K562 (cell line): Measurements from ENCODE around the gene KCNN4. TPM values are rescaled to one million over a fixed set of nuclear protein-coding genes. Genes with fewer than 3 reads are reported as not detected.
A peak's percentile ranks its signal among the peaks of the same experiment; 100 is the strongest.

Source experiments
- ATF1 ChIP-seq, 2 experiments: fragments of 450-650 bp in 1 of 2; IDR thresholded peaks; 2 replicates each; pipeline ENCODE4 v1.6.1; 2016; ENCODE audit warnings: missing compliant biosample characterization in 1 of 2, missing genetic modification characterization in 1 of 2
- CHCHD3 ChIP-seq: fragments of 250-450 bp; sonication (Bioruptor Pico); IDR thresholded peaks from 2 replicates; pipeline ENCODE4 v2.1.2; 2022; ENCODE audit warnings: mild to moderate bottlenecking
- E2F8 ChIP-seq: fragments of 450-650 bp; IDR thresholded peaks from 2 replicates; pipeline ENCODE4 v1.7.1; 2018; ENCODE audit warnings: mild to moderate bottlenecking, low read depth; ENCODE audit not compliant: partially characterized antibody
- EGR1 ChIP-seq: fragments of 450-650 bp; conservative IDR thresholded peaks from 2 replicates; pipeline ENCODE4 v1.6.1; 2017; ENCODE audit warnings: mild to moderate bottlenecking
- ETV1 ChIP-seq: fragments of 450-650 bp; conservative IDR thresholded peaks from 2 replicates; pipeline ENCODE4 v1.6.1; 2016; ENCODE audit warnings: missing genetic modification characterization, control low read depth, low read depth, missing compliant biosample characterization
- HDGF ChIP-seq: fragments of 450-650 bp; IDR thresholded peaks from 2 replicates; pipeline ENCODE4 v1.6.1; 2016
- HNRNPLL ChIP-seq: fragments of 200-400 bp; formaldehyde crosslinking; IDR thresholded peaks from 2 replicates; pipeline ENCODE4 v1.6.1; 2017; ENCODE audit warnings: low read length, low read depth, mild to moderate bottlenecking; ENCODE audit not compliant: poor library complexity, severe bottlenecking
- POLR2G ChIP-seq: fragments of 200-400 bp; formaldehyde crosslinking; IDR thresholded peaks from 2 replicates; pipeline ENCODE4 v1.6.1; 2017; ENCODE audit warnings: low read depth, mild to moderate bottlenecking, antibody characterized with exemption, low read length, moderate library complexity
- SOX6 ChIP-seq: fragments of 450-650 bp; IDR thresholded peaks from 2 replicates; pipeline ENCODE4 v1.6.1; 2014; ENCODE audit warnings: mild to moderate bottlenecking
- ZZZ3 ChIP-seq: fragments of 450-650 bp; IDR thresholded peaks from 2 replicates; pipeline ENCODE4 v1.6.1; 2016; ENCODE audit warnings: antibody characterized with exemption, mild to moderate bottlenecking, moderate library complexity
- polyA plus RNA-seq, 8 experiments: library from polyadenylated mRNA; depleted of rRNA in 4 of 8; stranded (reverse) in 5 of 8; unstranded in 3 of 8; fragments of >200 nt; fragmentation: Nextera tagmentation in 2 of 8; fragmentation: Illumina TruSeq in 1 of 8; extraction: Ambion mirVana in 2 of 8; extraction: Trizol in 1 of 8; gene quantifications; 2 replicates each; pipeline versions ENCODE4 v1.2.1 to v1.2.3, GENCODE V29; 2011 to 2014; ENCODE audit warnings: inconsistent platforms in 1 of 8, missing spikeins in 1 of 8
- total RNA-seq, 7 experiments: library from RNA; depleted of rRNA in 6 of 7; stranded (reverse); fragments of >200 nt in 6 of 7; fragmentation: Illumina TruSeq in 2 of 7; extraction: Trizol in 2 of 7; gene quantifications; 2 replicates each; pipeline versions ENCODE4 v1.2.1 to v1.2.3, GENCODE V29; 2011 to 2021; ENCODE audit warnings: low replicate concordance in 1 of 7
- TF ChIP-seq, protein P1 (sequence below): fragments of 450-650 bp; IDR thresholded peaks from 2 replicates; pipeline ENCODE4 v1.6.1; 2016; ENCODE audit warnings: mild to moderate bottlenecking
- TF ChIP-seq, protein P2 (sequence below): sonication (generic); formaldehyde crosslinking; IDR thresholded peaks from 2 replicates; pipeline ENCODE4 v1.8.1; 2023; ENCODE audit warnings: mild to moderate bottlenecking, missing genetic modification reagents

Gene KCNN4
- total and polyA plus RNA-seq, 9 of the 15 experiments (the other 6 are each of a cell fraction or from before 2014, with no cell fraction given), result 0.53 to 37.7 (median 25.9) TPM

DNA sequence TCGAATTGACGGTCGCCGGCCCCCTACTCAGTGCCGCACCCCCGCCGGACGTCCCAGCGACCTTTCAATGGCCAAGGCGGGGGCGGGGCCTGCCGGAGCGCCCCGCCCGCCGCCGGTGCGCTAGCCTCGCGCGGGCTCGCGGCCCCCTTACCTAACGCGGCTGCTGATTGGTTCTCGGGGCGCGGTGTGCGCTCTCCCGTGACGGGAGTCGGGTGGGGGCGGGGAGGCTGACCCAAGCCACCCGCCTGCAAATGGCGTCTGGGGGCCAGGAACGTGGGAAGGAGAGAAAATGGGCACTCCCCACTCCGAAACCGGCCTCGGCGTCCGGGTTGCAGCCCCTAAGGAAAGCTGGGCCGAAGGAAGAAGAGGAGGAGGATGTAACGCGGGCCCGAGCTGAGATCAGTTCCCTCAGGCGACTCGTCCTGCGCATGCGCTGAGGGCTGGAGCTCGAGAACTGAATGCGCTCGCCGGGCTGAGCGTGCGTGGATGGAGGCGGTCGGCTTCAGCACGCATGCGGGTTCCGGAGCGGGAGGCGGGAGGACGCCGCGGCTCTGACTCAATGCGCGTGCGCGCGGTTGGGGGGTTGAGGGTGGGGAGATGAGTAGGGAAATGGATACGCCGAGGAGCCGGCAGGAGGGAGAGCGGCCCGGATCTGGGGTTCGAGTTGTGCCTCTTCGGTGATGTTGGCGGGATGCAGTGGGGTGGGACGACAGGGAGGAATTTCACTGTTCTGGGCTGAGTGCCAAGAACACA lies 26.1 kb downstream of the KCNN4 start, which contains the start of gene SMG9 (continued):
- TF ChIP-seq, protein P1, sequence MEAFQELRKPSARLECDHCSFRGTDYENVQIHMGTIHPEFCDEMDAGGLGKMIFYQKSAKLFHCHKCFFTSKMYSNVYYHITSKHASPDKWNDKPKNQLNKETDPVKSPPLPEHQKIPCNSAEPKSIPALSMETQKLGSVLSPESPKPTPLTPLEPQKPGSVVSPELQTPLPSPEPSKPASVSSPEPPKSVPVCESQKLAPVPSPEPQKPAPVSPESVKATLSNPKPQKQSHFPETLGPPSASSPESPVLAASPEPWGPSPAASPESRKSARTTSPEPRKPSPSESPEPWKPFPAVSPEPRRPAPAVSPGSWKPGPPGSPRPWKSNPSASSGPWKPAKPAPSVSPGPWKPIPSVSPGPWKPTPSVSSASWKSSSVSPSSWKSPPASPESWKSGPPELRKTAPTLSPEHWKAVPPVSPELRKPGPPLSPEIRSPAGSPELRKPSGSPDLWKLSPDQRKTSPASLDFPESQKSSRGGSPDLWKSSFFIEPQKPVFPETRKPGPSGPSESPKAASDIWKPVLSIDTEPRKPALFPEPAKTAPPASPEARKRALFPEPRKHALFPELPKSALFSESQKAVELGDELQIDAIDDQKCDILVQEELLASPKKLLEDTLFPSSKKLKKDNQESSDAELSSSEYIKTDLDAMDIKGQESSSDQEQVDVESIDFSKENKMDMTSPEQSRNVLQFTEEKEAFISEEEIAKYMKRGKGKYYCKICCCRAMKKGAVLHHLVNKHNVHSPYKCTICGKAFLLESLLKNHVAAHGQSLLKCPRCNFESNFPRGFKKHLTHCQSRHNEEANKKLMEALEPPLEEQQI, result no peak
- peak; percentile 91; the same call in 1 of the 2 replicates for TF ChIP-seq CHCHD3
- no peak for TF ChIP-seq ZZZ3
- no peak for TF ChIP-seq ETV1
- peak; percentile 40; the same call in 1 of the 2 replicates for TF ChIP-seq SOX6
- no peak for TF ChIP-seq E2F8
- peak; percentile 95 for TF ChIP-seq POLR2G
- peak; percentile 61 for TF ChIP-seq HNRNPLL
- TF ChIP-seq EGR1, result peak; percentile 79
- TF ChIP-seq ATF1 (CRISPR knock-in tag; IDR thresholded peaks at IDR 0.05), result no peak
- peak; percentile 91 for TF ChIP-seq ATF1 (tag; IDR thresholded peaks at IDR 0.05)
- TF ChIP-seq, protein P2, sequence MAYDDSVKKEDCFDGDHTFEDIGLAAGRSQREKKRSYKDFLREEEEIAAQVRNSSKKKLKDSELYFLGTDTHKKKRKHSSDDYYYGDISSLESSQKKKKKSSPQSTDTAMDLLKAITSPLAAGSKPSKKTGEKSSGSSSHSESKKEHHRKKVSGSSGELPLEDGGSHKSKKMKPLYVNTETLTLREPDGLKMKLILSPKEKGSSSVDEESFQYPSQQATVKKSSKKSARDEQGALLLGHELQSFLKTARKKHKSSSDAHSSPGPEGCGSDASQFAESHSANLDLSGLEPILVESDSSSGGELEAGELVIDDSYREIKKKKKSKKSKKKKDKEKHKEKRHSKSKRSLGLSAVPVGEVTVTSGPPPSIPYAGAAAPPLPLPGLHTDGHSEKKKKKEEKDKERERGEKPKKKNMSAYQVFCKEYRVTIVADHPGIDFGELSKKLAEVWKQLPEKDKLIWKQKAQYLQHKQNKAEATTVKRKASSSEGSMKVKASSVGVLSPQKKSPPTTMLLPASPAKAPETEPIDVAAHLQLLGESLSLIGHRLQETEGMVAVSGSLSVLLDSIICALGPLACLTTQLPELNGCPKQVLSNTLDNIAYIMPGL (CRISPR knock-in tag), result no peak
- TF ChIP-seq HDGF, result no peak
